ENCODE measurements around the gene AKAIN1. TPM values are rescaled to one million over a fixed set of nuclear protein-coding genes. Genes with fewer than 3 reads are reported as not detected.

AKAIN1 gene
- total RNA-seq, 4 donors from 2014 or later = 0.95 TPM; not detected in 3

DNA sequence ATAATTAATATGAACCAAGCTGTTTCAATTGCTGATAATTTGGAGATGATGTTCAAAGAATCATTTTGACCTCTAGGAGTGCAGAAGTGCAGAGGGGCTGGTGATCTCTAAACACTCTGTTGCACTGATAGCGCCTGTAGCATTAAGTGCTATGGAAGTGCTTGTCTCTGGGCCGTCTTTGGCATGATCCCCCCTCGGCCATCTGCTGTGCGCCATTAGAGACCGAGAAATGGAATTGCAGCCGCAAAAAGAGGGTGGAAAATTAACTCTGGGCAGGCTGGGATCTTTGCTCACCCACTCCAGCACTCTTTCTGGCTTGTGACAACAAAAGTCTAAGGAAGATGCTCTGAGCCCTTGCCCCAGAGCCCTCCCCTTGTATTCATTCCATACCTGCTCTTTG is 23.4 kb downstream of the AKAIN1 start:
- no peak overlapping the region for H3K4me3 ChIP-seq
- H3K27ac ChIP-seq = no peak overlapping the region
- no peaks in the 10 kb centered on the region for H3K36me3 ChIP-seq
- no peaks in the 10 kb centered on the region for H3K9me3 ChIP-seq
- no peaks in the 10 kb centered on the region for H3K4me1 ChIP-seq
- DNase-seq = no peak
- intact Hi-C loops (cut with DNase I) = no loop called here
- TF ChIP-seq POLR2A (IDR thresholded peaks at IDR 0.05) = no peak
- TF ChIP-seq, protein P1, sequence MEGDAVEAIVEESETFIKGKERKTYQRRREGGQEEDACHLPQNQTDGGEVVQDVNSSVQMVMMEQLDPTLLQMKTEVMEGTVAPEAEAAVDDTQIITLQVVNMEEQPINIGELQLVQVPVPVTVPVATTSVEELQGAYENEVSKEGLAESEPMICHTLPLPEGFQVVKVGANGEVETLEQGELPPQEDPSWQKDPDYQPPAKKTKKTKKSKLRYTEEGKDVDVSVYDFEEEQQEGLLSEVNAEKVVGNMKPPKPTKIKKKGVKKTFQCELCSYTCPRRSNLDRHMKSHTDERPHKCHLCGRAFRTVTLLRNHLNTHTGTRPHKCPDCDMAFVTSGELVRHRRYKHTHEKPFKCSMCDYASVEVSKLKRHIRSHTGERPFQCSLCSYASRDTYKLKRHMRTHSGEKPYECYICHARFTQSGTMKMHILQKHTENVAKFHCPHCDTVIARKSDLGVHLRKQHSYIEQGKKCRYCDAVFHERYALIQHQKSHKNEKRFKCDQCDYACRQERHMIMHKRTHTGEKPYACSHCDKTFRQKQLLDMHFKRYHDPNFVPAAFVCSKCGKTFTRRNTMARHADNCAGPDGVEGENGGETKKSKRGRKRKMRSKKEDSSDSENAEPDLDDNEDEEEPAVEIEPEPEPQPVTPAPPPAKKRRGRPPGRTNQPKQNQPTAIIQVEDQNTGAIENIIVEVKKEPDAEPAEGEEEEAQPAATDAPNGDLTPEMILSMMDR (IDR thresholded peaks at IDR 0.05) = no peak
- no peaks in the 10 kb centered on the region for H3K27me3 ChIP-seq
- WGBS, 2 donors = 62 to 81% methylated on average over 6 of the region's 6 CpGs

DNA sequence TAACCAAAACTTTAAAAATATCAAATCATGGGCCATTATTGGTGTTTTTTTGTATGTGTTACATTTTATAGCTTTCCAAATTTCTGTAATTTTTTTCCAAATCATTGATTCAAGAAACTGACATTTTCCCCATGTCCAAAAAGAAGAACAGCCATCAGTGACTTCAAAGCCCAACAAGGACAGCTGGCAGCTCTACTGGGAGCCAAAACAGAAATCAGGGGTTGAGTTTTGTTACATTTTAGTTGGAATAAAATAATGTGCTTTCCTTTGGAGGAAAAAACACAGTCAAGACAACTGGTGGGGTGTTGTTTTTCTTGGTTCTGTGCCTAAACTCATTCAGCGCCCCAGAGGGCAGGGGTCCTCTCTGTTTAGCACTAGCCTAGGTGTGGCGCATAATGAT is 23.8 kb downstream of the AKAIN1 start:
- no peak overlapping the region for H3K4me3 ChIP-seq
- H3K27me3 ChIP-seq = no peaks in the 10 kb centered on the region
- no peak for TF ChIP-seq POLR2A (IDR thresholded peaks at IDR 0.05)
- TF ChIP-seq, protein P1 (IDR thresholded peaks at IDR 0.05) = no peak
- no peaks in the 10 kb centered on the region for H3K4me1 ChIP-seq
- no peak for DNase-seq
- H3K27ac ChIP-seq = no peak overlapping the region
- H3K9me3 ChIP-seq = no peaks in the 10 kb centered on the region
- H3K36me3 ChIP-seq = no peaks in the 10 kb centered on the region
- intact Hi-C loops (cut with DNase I) = no loop called here
- WGBS, 2 donors = 80 to 82% methylated on average over 2 of the region's 2 CpGs

GRCh38 chr18:5167831-5168230 is 29.2 kb downstream of the AKAIN1 start:
- Histone ChIP-seq H3K36me3 (no peaks in the 10 kb centered on the region), H3K4me1 (no peaks in the 10 kb centered on the region), H3K27ac (no peak overlapping the region), H3K9me3 (no peaks in the 10 kb centered on the region), H3K4me3 (no peak overlapping the region), H3K27me3 (no peaks in the 10 kb centered on the region)
- 20 to 28% methylated on average over 2 of the region's 2 CpGs for WGBS, 2 donors
- DNase-seq = no peak
- intact Hi-C loops (cut with DNase I) = no loop called here
- TF ChIP-seq, protein P1 (IDR thresholded peaks at IDR 0.05) = no peak
- TF ChIP-seq POLR2A (IDR thresholded peaks at IDR 0.05) = no peak

DNA sequence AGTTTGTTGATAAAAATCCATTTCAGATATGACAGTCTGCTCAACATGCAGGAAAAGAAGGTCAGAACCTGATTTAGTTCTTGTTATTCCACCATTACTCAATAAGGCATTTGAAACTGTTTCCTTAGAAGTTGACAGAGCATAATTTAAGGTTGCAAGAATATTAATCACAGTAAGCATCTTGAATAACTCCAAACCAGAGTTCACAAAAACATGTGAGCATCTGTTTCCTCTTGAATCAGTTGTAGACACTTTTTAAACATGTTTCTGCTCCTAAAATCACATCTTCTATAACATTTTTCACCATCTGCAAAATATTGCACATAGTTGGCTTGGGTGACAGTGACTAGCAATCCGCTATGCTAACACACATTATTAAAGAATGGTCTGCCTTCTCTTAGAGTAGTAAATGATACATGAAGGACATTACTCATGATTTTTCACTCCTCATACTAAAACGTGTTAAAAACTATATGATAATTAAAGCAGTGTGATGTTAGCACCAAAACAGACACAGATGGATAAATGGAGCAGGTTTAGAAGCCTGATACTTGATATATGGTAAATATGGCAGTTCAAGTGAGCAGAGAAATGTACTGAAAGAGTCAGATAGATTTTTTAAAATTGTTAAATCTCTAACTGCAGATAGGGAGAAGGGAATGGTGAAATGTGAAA is 30.3 kb downstream of the AKAIN1 start:
- no peak for DNase-seq
- intact Hi-C loops (cut with DNase I) = no loop called here
- no peaks in the 10 kb centered on the region for H3K9me3 ChIP-seq
- no peaks in the 10 kb centered on the region for H3K36me3 ChIP-seq
- H3K4me1 ChIP-seq = no peaks in the 10 kb centered on the region
- H3K27ac ChIP-seq = no peak overlapping the region
- WGBS, 2 donors = 30 to 42% methylated on average over 2 of the region's 2 CpGs
- TF ChIP-seq POLR2A (IDR thresholded peaks at IDR 0.05) = no peak
- TF ChIP-seq, protein P1 (IDR thresholded peaks at IDR 0.05) = no peak
- H3K4me3 ChIP-seq = no peak overlapping the region
- H3K27me3 ChIP-seq = no peaks in the 10 kb centered on the region

GRCh38 chr18:5164903-5165302 is 32.2 kb downstream of the AKAIN1 start:
- H3K4me1 ChIP-seq = no peaks in the 10 kb centered on the region
- H3K4me3 ChIP-seq = no peak overlapping the region
- DNase-seq = no peak
- no peaks in the 10 kb centered on the region for H3K9me3 ChIP-seq
- intact Hi-C loops (cut with DNase I) = no loop called here
- TF ChIP-seq, protein P1 (IDR thresholded peaks at IDR 0.05) = no peak
- no peak for TF ChIP-seq POLR2A (IDR thresholded peaks at IDR 0.05)
- H3K36me3 ChIP-seq = no peaks in the 10 kb centered on the region
- no peaks in the 10 kb centered on the region for H3K27me3 ChIP-seq
- WGBS, 2 donors = 54 to 57% methylated on average over 2 of the region's 2 CpGs
- no peak overlapping the region for H3K27ac ChIP-seq
